Suprapubic skin (tissue), 4 donors: ENCODE data around the gene RPL36AL. TPM values are rescaled to one million over a fixed set of nuclear protein-coding genes. Genes with fewer than 3 reads are reported as not detected.

Experiments
- total RNA-seq, 4 donors: library from RNA; depleted of rRNA; stranded (reverse); fragments of >200 nt; gene quantifications; one replicate each; pipeline ENCODE4 v1.1.0, GENCODE V29; 2016

Gene RPL36AL
- total RNA-seq, 4 donors from 2014 or later: 150 to 232 (median 182) TPM

Other genes with a start within 250 kb of the RPL36AL start
- gene RPS29, start 34.2 kb downstream of the RPL36AL start, total RNA-seq: over 10,000 TPM in 1 of 4 donors, 1,000 to 10,000 TPM in 3; 5,312 to 11,292 (median 8,564) TPM
- 1 to 10 TPM; 6.4 to 9.2 (median 8.6) TPM for gene LRR1, start 21.7 kb downstream of the RPL36AL start, total RNA-seq
- 10 to 100 TPM in 3 of 4 donors, 1 to 10 TPM in 1; 8.9 to 17.5 (median 15.1) TPM for gene MGAT2, start 173 bp upstream of the RPL36AL start, total RNA-seq
- gene DNAAF2, start 14.6 kb upstream of the RPL36AL start, total RNA-seq: 10 to 100 TPM in 1 of 4 donors, 1 to 10 TPM in 3; 7.5 to 11.8 (median 9.5) TPM
- gene POLE2, start 67.6 kb upstream of the RPL36AL start, total RNA-seq: 1 to 10 TPM; 3.2 to 8.4 (median 4.6) TPM
- 10 to 100 TPM in 1 of 4 donors, 1 to 10 TPM in 3; 1.7 to 19.9 (median 3.5) TPM for gene KLHDC1, start 72.5 kb upstream of the RPL36AL start, total RNA-seq
- gene KLHDC2, start 147.5 kb upstream of the RPL36AL start, total RNA-seq: 10 to 100 TPM; 43.5 to 93.1 (median 65.3) TPM
- gene NEMF, start 232.2 kb upstream of the RPL36AL start, total RNA-seq: 100 to 1,000 TPM in 1 of 4 donors, 10 to 100 TPM in 3; 70.6 to 181 (median 81.5) TPM